Activated naive CD4-positive, alpha-beta T cell treated with anti-CD3 and anti-CD28 coated beads for 36 hours (primary cell): ENCODE measurements around the gene IRF2. TPM values are rescaled to one million over a fixed set of nuclear protein-coding genes. Genes with fewer than 3 reads are reported as not detected.

Experiments
- CTCF ChIA-PET: fragments of 350-600 bp; sonication (Branson Sonifier 250); formaldehyde crosslinking; loops from one replicate; lab custom pipeline; 2021; ENCODE audit warnings: antibody characterized with exemption; lab: Charles Lee
- DNase-seq: peaks from one replicate; pipeline ENCODE4 v3.0.0-alpha.2; 2020
- H3K27ac Mint-ChIP-seq: one replicate; pipeline ENCODE4 v1.8.0; 2021; ENCODE audit warnings: mild to moderate bottlenecking, mixed read lengths
- H3K27me3 Mint-ChIP-seq: one replicate; pipeline ENCODE4 v1.8.0; 2021; ENCODE audit warnings: low read depth, mixed read lengths
- H3K36me3 Mint-ChIP-seq: one replicate; pipeline ENCODE4 v1.8.0; 2021; ENCODE audit warnings: low read depth, mixed read lengths
- H3K4me1 Mint-ChIP-seq: one replicate; pipeline ENCODE4 v1.8.0; 2021; ENCODE audit warnings: low read depth, mixed read lengths
- H3K4me3 Mint-ChIP-seq: one replicate; pipeline ENCODE4 v1.8.0; 2021; ENCODE audit warnings: mild to moderate bottlenecking, moderate library complexity, mixed read lengths
- H3K9me3 Mint-ChIP-seq: one replicate; pipeline ENCODE4 v1.8.0; 2021; ENCODE audit warnings: mixed read lengths
- intact Hi-C: fragments of 100-400 bp; cut with micrococcal nuclease; formaldehyde crosslinking; loops from one replicate; pipeline ENCODE4 v1.15.1; 2023
- total RNA-seq, 2 experiments: library from RNA; stranded (reverse); gene quantifications; one replicate each; pipeline ENCODE4 v1.2.3, GENCODE V29; 2021

Gene IRF2
- total RNA-seq, 2 experiments from 2014 or later: 37.3 to 38.3 TPM

DNA sequence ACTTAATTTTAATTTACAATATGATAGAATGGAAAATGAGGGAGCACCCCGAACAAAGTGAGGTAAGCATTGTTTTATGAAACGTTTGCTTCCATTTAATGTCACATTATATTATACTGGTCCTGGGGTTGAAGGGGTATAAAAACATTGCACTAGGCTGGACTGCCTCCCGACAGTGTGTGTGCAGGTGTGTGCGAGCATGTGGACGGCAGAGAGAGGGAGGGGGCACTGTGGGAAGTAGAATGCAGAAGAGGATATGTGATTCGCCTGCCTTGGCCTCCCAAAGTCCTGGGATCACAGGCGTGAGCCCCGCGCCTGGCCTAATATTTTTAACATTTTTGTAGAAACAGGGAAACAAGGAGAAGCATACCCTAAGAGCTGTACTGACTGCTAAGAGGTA, 36.0 kb downstream of the IRF2 start:
- intact Hi-C loops: no loop called here
- Mint-ChIP-seq H3K27ac (no peak overlapping the region), H3K9me3 (no peaks in the 10 kb centered on the region), H3K36me3 (no peaks in the 10 kb centered on the region), H3K4me1 (peaks cover 63% of the 10 kb centered on the region), H3K4me3 (no peak overlapping the region), H3K27me3 (no peaks in the 10 kb centered on the region)
- DNase-seq: no peak
- CTCF ChIA-PET: no interaction called here

DNA sequence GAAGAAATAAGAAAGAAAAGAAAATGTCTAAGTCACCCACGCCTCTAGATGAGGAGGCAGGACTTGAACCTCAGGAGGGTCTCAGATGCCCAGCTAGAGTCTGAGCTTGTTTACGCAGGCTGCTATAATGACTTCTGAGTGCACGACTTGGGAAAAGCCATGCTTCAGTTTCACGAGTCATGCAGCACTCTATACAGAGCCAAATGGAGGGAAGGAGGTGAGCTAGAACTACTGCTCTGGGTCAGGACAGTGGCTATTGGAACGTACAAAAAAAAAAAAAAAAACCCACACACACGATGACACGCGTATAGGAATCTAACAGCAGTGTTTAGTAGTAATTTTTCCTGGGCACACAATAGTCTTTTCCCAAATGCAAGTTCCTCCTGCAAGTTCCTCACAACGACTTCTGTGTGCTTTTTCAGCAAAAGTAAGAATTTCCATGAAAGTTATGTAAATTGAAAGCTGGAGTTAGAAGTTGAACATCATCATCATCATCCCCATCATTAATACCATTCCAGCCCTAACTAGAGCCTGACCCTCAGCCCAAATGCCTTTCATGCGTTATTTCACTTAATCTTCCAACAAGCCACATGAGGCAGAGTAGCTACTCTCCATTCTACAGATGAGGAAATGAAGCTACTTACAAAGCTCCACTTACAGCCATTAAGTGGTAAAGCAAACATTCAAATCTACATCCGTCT, 36.6 kb downstream of the IRF2 start:
- CTCF ChIA-PET: interaction anchor here (0.9 to 1.2 kb wide), 3 partner anchors 11 to 173 kb away, joined by 3 to 5 read pairs (median 4); no protein-coding TSS in a partner anchor

DNA sequence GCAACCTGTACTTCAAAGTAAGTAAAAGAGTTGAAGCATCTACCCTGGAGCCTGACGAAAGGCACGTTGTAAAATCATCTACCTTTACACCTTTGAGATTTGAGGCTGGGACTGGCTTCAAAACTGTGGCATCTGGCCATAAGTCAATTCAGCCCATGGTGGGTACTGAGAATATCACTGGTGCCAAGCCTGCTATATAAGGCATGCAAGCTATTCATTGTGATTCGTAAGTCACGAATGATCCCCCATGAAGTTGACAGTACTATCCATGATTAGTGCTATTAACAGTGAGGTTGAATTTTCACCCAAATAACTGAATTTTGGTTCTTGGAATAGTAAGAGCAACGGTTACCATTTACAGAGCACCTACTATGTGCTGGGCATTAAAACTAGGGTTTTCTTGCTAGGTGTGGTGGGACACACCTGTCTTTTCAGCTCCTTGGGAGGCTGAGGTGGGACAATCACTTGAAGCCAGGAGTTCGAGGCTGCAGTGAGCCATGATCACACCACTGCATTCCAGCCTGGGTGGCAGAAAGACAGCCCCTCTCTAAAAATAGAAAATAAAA, 39.8 kb downstream of the IRF2 start:
- H3K4me1 Mint-ChIP-seq: peaks cover 49% of the 10 kb centered on the region
- no peak for DNase-seq
- H3K36me3 Mint-ChIP-seq: peaks cover 2% of the 10 kb centered on the region
- CTCF ChIA-PET: no interaction called here
- no peaks in the 10 kb centered on the region for H3K9me3 Mint-ChIP-seq
- H3K27me3 Mint-ChIP-seq: no peaks in the 10 kb centered on the region
- H3K27ac Mint-ChIP-seq: no peak overlapping the region
- H3K4me3 Mint-ChIP-seq: no peak overlapping the region
- intact Hi-C loops: no loop called here

More for the DNA sequence above, 36.6 kb downstream of the IRF2 start:
- intact Hi-C loops: no loop called here
- Mint-ChIP-seq H3K27ac (no peak overlapping the region), H3K4me1 (peaks cover 60% of the 10 kb centered on the region), H3K36me3 (no peaks in the 10 kb centered on the region), H3K9me3 (no peaks in the 10 kb centered on the region), H3K4me3 (no peak overlapping the region), H3K27me3 (no peaks in the 10 kb centered on the region)
- no peak for DNase-seq

DNA sequence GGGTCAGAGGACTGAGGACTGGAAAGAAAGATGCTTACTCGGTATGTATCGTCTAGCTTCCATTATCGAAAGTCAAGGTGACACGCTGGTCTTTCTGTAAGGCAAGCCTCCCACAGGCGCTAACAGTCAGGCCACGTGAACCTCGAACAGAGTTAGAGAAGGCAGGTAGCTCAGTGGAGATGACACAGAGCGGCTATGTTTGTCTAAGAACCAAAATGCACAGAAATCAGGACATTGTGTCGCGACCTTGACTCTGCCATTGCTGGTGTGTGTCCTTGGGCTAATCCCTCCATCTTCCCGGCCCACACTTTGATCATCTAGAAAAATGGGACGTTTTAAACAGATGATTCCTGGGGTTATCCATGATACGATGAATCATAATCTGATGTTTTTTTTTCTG, 40.3 kb downstream of the IRF2 start:
- Mint-ChIP-seq H3K9me3 (no peaks in the 10 kb centered on the region), H3K27ac (no peak overlapping the region), H3K4me1 (peaks cover 49% of the 10 kb centered on the region), H3K4me3 (no peak overlapping the region), H3K36me3 (peaks cover 2% of the 10 kb centered on the region), H3K27me3 (no peaks in the 10 kb centered on the region)
- no peak for DNase-seq
- intact Hi-C loops: no loop called here
- CTCF ChIA-PET: no interaction called here

DNA sequence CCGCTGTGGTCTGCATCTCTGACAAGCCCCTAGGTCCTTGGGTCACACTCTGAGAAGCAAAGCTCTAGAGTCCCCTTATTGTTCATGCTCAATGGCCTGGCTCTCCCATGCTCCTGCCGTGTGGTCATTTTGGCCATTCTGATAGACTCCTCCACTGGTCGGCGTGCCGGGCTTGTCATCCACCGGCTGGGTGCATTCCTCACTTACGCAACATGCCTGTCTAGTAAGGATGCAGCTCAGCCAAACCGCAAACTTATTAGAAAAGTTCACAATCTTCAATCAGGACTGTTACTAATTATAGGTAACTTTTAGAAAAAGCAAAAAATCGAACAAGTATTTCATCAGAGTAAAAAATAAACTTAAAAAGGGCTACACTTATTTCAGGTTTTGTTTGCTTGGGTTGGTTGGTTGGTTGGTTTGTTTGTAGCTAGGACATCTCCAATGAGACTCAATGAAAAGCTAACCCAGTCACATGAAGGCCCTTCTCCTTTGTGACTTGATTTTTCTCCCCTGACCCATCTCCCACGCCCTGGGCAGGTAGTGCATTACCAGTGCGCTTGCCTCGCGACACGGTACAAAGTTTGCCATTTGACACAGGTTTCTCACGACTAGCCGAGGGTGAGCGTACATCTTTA, 41.0 kb downstream of the IRF2 start:
- CTCF ChIA-PET: no interaction called here
- H3K4me1 Mint-ChIP-seq: peaks cover 44% of the 10 kb centered on the region
- no peak for DNase-seq
- H3K4me3 Mint-ChIP-seq: no peak overlapping the region
- no peak overlapping the region for H3K27ac Mint-ChIP-seq
- peaks cover 5% of the 10 kb centered on the region for H3K36me3 Mint-ChIP-seq
- intact Hi-C loops: no loop called here
- H3K9me3 Mint-ChIP-seq: no peaks in the 10 kb centered on the region
- no peaks in the 10 kb centered on the region for H3K27me3 Mint-ChIP-seq

DNA sequence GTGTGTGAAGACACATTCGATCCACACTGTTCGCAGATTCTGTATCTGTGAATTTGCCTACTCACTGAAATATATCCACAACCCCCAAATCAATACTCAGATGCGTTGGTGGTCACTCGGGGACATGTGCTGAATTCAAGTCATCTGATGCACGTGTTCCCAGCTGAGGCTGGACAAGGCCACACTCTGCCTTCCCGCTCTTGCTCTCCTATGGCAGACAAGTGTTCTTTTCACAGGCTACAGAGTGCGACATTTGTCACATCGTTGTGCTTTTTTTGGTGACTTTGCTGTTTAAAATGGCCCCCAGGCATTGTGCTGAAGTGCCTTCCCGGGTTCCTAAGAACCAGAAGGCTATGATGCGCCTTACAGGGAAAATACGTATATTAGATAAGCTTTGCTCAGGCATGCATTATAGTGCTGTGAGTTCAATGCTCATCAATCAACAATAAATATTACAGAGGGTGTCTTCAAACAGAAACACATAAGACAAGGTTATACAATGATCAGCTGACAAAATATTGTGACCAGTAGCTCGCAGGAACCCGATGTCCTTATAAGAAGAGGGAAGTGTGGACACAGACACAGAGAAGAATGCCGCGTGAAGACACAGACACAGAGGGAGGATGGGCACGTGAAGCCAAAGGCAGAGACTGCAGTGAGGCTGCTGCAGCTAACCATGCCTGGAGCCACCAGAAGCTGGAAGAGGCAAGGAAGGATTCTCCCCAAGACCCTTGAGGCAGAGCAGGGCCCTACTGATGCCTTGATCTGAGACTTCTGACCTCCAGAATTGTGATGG, 42.0 kb downstream of the IRF2 start:
- CTCF ChIA-PET: no interaction called here
- intact Hi-C loops: no loop called here
- Mint-ChIP-seq H3K27ac (peak overlapping the region; percentile 34), H3K9me3 (no peaks in the 10 kb centered on the region), H3K36me3 (peaks cover 5% of the 10 kb centered on the region), H3K4me1 (peaks cover 38% of the 10 kb centered on the region), H3K4me3 (no peak overlapping the region), H3K27me3 (no peaks in the 10 kb centered on the region)
- DNase-seq: no peak

DNA sequence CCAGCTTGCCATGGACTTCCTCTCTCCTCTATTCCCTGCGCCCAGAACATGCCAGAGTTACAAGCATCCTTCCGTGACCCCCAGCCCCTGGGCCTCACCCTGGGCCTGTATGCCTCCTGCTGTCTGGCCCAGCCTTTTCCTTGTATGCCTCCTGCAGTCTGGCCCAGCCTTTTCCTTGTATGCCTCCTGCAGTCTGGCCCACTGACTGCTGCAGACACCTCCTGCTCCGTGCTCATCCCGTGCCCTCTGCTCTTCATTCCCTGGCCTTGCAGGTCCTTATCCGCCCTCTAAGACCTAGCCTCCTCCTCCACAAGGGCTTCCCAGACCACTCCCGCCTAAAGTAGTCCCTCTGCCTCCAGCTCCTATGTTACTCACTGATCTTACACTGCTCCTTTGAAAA, 44.2 kb downstream of the IRF2 start:
- no peaks in the 10 kb centered on the region for H3K27me3 Mint-ChIP-seq
- no peak for DNase-seq
- peaks cover 41% of the 10 kb centered on the region for H3K4me1 Mint-ChIP-seq
- no peak overlapping the region for H3K27ac Mint-ChIP-seq
- H3K4me3 Mint-ChIP-seq: no peak overlapping the region
- CTCF ChIA-PET: interaction anchor here (1.0 to 1.2 kb wide), 2 partner anchors 107 to 143 kb away, joined by 3 read pairs; no protein-coding TSS in a partner anchor
- intact Hi-C loops: no loop called here
- H3K9me3 Mint-ChIP-seq: no peaks in the 10 kb centered on the region
- peaks cover 15% of the 10 kb centered on the region for H3K36me3 Mint-ChIP-seq

DNA sequence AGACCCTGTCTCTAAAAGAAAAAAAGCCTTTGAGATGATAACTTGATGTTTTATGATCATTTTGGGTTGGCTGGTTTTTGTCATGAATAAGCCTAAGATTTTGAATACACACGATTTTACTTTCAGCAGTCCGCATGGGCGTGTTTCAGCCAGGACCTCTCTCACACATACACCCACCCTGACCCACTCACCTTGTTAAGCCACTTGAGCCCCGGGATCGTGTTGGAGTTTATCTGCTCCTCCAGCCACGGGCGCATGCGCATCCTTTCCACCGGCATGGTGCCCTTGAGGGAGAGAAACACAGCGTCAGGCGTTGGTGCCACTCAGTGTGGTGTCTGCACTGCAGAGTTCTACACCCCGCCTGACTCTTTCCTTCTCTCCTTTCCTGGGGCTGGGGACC, 45.6 kb downstream of the IRF2 start:
- no peak overlapping the region for H3K27ac Mint-ChIP-seq
- CTCF ChIA-PET: interaction anchor here (1.0 to 1.4 kb wide), 2 partner anchors 11 to 15 kb away, joined by 3 read pairs; no protein-coding TSS in a partner anchor
- H3K4me1 Mint-ChIP-seq: peaks cover 39% of the 10 kb centered on the region
- H3K9me3 Mint-ChIP-seq: no peaks in the 10 kb centered on the region
- DNase-seq: no peak
- no peaks in the 10 kb centered on the region for H3K27me3 Mint-ChIP-seq
- H3K4me3 Mint-ChIP-seq: no peak overlapping the region
- H3K36me3 Mint-ChIP-seq: peaks cover 18% of the 10 kb centered on the region
- intact Hi-C loops: no loop called here

DNA sequence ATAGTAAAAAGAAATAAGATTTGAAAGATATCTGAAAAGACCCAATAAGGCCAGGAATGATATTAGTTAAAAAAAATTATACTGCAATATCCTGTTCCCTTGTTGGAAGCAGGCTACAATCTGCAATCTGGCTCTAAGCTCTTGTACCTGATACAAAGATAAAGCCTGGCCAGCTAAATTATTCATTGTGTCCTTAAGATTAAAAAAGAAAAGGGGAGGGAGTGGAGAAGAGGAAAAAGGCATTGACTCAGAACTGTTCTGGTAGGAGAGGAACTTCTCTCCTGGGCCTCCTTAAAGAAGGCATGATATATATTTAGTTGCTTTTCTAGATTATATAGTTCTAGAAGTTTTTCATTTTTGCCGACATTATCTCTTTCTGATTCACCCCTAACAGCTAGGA, 46.7 kb downstream of the IRF2 start:
- Mint-ChIP-seq H3K4me1 (peaks cover 40% of the 10 kb centered on the region), H3K27me3 (no peaks in the 10 kb centered on the region), H3K4me3 (no peak overlapping the region), H3K9me3 (peaks cover 3% of the 10 kb centered on the region), H3K27ac (no peak overlapping the region), H3K36me3 (peaks cover 25% of the 10 kb centered on the region)
- intact Hi-C loops: no loop called here
- DNase-seq: no peak
- CTCF ChIA-PET: interaction anchor here (0.7 to 1.4 kb wide), 2 partner anchors 16 to 31 kb away, joined by 3 to 10 read pairs; no protein-coding TSS in a partner anchor

DNA sequence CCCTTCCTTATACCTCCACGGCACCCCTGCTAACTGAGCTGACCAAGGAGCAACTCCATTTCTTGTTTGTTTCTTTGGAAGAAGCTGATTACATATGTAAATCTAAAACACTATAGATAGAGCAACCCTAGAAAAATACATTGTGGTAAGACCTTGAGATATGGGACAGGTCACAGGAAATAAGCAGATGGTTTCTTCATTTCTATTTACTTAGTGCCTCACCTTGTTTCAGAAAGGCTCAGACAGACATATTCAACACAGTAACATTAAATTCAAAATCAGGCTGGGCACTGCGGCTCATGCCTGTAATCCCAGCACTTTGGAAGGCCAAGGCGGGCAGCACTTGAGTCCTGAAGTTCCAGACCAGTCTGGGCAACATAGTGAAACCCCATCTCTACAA, 47.3 kb downstream of the IRF2 start:
- Mint-ChIP-seq H3K27me3 (no peaks in the 10 kb centered on the region), H3K27ac (peak overlapping the region; percentile 21), H3K4me3 (no peak overlapping the region), H3K4me1 (peaks cover 38% of the 10 kb centered on the region), H3K36me3 (peaks cover 29% of the 10 kb centered on the region), H3K9me3 (peaks cover 6% of the 10 kb centered on the region)
- CTCF ChIA-PET: interaction anchor here (1.4 kb wide), 1 partner anchor 16 kb away, joined by 3 read pairs; no protein-coding TSS in a partner anchor
- intact Hi-C loops: no loop called here
- DNase-seq: no peak

DNA sequence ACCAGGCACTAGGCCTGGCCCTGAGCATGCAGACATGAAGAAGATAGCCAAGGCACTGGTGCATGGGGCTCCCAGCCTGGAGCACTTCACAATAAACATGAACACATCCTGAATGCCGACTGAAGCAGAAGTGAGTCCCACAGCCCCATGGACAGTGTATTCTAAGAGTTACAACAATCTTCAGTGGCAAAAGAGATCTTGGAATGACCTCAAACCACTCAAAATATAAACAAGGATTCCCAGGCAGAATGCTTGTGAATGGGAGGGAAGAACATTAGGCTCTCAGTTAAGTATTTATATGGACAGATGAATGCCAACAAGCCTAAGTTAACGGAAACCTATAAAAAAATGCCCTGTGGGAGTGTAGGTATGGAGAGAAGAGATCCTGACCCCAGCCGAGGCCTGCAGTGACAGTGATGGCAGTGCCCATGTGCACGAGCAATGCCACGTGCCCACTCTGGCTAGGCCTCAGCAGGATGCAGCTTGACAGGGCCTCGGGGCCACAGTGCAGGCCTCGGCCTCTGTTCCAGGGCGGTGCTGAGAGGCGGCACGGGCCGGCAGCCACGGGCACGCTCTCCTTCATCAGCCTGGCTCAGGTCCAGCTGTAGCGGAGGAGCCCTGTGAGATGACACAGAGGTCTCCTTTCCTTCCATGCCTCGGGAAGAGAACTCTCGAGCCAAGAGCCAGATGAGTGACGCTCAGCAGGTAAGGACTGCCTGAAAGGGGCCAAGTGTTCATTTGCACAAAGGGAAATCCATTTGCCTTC, 49.2 kb downstream of the IRF2 start:
- intact Hi-C loops: no loop called here
- no peak overlapping the region for H3K27ac Mint-ChIP-seq
- CTCF ChIA-PET: no interaction called here
- no peaks in the 10 kb centered on the region for H3K27me3 Mint-ChIP-seq
- H3K9me3 Mint-ChIP-seq: peaks cover 6% of the 10 kb centered on the region
- H3K4me3 Mint-ChIP-seq: no peak overlapping the region
- no peak for DNase-seq
- peaks cover 51% of the 10 kb centered on the region for H3K4me1 Mint-ChIP-seq
- peaks cover 33% of the 10 kb centered on the region for H3K36me3 Mint-ChIP-seq
